Activated CD8-positive, alpha-beta memory T cell treated with anti-CD3 and anti-CD28 coated beads, Interleukin-2, amount 50 U/mL, for 48 hours (primary cell): ENCODE data around the gene G3BP1.
"Not testable (repeated sequence)": the region's sequence is repeated elsewhere in the genome, so short reads cannot be mapped to it uniquely, and the experiment has no call there.

Experiments
- DNase-seq: peaks from one replicate; pipeline ENCODE4 v3.0.0-alpha.2; 2020

Gene G3BP1

GRCh38 chr5:151771259-151772028, at the start of gene G3BP1:
TSS of gene G3BP1 (plus strand) at chr5:151771954. CDS start at chr5:151786621, 14,667 bp downstream.
- peak; percentile 96 for DNase-seq

DNA sequence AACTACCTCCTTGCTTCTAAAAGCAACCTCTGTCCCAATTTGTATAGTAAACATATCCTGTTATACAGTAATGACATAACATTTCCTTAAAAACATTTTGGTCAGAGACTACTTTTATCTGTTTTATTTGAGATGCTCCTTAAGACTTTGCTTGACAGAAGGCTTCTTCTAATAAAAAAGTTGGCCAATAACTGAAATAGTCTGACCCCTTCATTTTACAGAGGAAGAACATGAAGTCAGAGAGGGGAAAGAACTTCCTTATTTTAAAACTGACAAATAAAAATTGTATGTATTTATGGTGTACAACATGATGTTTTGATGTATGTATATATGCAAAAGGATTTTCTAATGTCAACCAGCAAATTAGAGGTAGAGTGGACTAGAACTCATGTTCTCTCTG, 49.2 kb upstream of the G3BP1 start:
- no peak for DNase-seq

DNA sequence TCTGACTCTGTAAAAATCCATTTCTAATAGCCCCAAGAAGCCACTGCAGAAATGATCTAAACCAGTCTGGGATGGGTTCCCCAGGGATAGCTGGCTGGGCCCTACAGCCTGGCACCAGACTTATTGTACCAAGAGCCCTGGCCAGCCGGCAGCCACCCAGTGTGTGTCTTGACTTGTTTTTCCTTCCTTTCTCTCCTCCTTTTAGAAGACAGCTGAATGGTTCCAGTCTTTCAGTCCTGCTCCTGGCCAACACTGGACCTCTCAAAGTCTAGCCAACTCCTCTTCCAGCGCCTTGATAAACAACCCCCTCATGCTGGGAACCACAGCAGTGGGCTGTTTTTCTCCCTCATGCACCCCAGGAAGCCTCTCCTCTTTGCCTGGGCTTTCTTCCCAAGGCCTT, 47.4 kb upstream of the G3BP1 start:
- no peak for DNase-seq

DNA sequence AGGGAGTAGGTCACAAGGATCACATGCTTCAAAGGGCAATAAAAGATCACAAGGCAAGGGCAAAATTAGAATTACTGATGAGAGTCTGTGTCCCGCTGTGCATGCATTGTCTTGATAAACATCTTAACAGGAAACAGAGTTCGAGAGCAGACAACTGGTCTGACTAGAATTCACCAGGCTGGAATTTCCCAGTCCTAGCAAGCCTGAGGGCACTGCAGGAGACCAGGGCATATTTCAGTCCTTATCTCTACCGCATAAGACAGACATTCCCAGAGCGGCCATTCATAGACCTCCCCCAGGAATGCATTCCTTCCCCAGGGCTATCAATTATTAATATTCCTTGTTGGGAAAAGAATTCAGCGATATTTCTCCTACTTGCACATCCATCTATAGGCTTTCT, 42.2 kb upstream of the G3BP1 start:
- not testable (repeated sequence) for DNase-seq

GRCh38 chr5:151730381-151730780, 41.4 kb upstream of the G3BP1 start:
- no peak for DNase-seq

DNA sequence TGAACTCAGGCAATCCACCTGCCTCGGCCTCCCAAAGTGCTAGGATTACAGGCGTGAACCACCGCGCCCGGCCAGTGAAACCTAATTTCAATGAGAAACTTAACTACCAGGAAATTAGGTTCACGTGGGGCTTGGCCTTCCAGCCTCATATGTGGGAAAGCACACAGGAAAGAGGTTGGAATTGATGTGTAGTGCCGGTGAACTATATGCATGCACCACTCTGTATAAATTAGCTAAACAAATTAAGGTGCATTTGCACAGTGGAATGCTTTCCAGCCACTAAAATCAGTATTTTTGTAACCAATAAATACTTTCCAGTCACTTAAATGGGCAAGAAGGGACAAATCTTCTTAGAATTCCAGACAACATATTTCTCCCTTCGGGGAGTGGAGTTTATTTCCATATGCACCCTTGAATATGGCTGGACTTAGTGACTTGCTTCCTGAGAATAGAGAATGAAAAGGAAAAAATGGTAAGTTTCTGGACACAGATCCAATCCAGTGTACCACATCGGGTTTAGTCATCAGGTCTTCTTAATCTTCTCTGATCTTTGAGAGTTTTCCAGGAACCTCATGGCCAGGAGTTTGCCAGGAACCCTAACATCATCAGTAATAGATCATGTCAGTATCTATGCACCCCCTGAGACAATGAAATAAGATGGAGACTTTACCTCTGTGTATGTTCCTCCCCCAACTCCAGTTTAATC, 38.2 kb upstream of the G3BP1 start:
- no peak for DNase-seq

DNA sequence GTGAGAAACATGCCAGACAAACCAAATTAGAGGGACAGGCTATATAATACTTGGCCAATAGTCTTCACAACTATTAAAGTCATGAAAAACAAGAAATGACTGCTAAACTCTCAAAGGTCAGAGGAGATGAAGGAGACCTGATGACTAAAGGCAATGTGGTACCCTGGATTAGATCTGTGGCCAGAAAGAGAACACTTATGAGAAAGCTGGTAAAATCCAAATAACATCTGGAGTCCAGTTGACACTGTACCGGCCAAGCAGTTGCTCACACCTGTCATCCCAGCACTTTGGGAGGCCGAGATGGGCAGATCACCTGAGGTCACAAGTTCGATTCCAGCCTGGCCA, 37.7 kb upstream of the G3BP1 start:
- no peak for DNase-seq

DNA sequence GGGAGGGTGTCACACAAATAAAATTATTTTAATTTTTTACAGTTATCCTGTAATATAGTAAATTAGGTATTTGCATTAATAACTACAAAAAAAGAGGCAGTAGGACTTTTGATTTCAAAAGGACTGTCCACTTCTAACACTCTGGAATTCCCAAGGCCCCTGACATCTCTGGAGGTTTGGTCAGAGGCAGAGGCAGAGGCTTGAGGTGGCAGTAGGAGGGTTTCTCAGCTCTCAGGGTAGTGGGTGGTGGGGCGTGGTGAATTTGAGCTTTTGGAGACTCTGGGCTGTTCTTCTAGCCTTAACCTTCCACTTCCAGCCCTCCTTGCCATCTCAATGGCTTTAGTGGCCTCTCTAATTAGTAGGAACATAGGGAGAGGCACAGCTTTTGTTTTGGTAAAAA, 36.1 kb upstream of the G3BP1 start:
- no peak for DNase-seq

GRCh38 chr5:151737431-151737830, 34.3 kb upstream of the G3BP1 start:
- no peak for DNase-seq

- no peak for DNase-seq
Measured at GRCh38 chr5:151738125-151738848, 33.5 kb upstream of the G3BP1 start.

DNA sequence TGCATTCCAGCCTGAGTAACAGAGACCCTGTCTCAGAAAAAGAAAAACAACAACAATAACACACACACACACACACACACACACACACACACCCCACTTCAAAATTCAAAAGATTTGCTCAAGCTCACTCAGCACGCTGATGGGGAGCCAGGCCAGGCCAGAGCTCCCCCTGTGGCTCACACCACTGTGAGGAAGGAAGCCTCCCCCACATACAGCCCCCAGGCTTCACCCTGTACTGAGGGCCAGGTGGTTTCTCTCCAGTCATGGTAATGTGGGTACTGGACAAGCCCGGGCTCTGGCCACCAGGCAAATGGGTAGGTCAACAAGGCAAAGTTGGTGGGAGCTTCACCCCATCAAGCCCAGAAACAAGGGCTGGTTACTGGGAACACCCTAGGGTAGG, 32.4 kb upstream of the G3BP1 start:
- DNase-seq: no peak

- no peak for DNase-seq
Measured at GRCh38 chr5:151739939-151740335, 31.8 kb upstream of the G3BP1 start.

DNA sequence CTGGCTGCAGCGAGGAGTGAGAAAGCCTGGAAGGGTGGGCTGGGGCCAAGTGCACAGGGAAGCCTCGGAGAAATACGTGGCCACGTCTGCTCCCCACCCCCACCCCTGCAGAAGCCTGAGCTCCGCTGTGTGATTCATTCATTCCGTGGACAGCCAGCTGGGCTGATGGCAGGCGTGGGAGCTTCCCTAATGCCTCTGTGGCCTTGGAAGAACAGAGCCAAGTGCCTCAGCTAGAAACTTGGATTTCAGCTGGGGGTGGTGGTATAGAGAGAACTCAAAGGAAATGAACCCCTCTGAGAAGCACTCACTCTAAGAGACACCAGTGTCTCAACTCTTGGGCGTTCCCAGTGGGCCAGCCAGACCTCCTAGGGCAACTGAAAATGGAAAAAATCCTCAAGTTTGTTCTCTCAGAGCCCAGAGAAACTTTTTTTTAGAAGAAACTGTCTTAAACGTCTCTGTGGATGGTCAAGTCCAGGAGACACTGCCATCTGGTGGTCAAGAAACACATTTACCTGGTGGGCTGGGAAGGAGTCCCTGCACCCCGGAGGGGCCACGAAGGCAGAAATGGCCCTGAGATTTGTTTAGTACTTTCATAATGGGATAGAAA, 31.3 kb upstream of the G3BP1 start:
- DNase-seq: no peak

GRCh38 chr5:151740958-151741373, 30.8 kb upstream of the G3BP1 start:
- no peak for DNase-seq

GRCh38 chr5:151741678-151742423, 29.9 kb upstream of the G3BP1 start:
- DNase-seq: no peak

DNA sequence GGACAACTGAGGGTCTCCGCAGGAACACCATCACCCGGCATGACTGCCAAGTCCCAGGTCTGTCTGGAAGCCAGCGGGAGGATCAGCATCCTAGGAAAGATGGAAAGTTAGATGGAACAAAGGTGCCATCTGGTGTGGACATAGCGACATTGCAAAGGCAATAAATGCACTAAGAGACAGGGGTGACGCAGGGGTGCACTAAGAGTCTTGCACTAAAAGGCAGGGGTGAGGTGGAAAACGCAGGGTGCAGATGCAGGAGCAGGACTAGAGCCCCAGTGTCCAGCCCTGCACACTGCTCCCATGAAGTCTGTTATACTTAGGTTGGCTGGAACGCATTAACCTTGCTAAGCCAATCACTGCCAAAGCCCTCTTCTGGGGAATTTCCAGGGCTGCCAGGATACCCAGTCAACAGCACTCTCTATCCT, 28.9 kb upstream of the G3BP1 start:
- no peak for DNase-seq

DNA sequence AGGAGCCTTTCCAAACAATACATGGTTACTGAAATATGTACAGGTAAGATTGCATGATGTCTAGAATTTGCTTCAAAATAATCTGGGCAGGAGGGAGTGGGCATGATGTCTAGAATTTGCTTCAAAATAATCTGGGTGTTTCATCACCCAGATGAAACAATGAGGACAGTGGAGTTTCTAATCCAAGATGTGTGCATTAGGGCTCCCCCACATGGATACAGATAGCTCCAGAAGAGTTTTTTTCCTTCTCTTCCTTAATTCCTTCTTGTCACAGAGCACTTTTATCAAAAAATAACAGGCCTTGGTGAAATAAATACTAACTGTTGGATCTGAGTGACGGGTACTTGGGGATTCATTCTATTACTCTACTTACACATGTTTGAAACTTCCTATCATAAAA, 28.2 kb upstream of the G3BP1 start:
- DNase-seq: no peak

DNA sequence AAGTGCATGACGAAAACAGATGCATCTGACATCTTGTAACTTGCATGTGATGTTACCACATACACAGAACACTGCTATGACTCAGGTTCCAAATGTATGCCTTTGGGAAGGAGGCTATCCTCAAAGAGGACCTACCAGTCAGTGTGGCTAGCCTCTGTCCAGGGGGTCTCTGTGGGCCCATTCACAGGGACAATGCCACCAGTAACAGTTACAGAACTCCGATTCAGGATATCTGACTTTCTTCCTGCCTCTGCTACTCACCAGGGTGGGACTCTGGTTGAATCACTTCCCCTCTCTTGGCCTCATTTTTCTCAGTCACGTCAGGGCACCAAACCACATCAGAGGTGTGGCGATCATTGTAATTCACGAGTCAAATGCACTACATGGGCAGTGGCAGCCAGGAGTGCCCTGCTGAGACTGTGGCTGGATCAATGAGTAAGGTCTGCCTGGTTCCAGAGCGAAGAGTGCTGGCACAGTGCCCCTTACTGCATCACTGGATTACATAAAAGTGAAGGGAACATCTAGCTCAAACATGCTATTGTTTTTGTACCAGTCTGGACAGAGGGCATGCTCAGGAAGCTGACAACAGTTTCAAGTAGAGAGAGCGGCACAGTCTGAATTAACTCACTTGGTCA, 26.6 kb upstream of the G3BP1 start:
- peak; percentile 60 for DNase-seq

DNA sequence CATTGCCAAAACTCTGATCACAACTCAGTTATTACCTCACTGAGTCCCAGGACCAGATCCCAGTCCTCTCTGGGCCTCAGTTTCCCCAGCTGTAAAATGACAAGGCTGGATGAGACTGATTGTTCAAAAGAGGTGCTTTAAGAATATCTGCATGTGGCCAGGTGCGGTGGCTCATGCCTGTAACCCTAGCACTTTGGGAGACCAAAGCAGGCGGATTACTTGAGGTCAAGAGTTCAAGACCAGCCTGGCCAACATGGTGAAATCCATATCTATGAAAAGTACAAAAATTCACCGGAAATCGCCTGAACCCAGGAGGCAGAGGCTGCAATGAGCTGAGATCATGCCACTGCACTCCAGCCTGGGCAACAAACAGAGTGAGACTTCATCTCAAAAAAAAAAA, 21.6 kb upstream of the G3BP1 start:
- no peak for DNase-seq

GRCh38 chr5:151751091-151751490, 20.7 kb upstream of the G3BP1 start:
- DNase-seq: no peak

DNA sequence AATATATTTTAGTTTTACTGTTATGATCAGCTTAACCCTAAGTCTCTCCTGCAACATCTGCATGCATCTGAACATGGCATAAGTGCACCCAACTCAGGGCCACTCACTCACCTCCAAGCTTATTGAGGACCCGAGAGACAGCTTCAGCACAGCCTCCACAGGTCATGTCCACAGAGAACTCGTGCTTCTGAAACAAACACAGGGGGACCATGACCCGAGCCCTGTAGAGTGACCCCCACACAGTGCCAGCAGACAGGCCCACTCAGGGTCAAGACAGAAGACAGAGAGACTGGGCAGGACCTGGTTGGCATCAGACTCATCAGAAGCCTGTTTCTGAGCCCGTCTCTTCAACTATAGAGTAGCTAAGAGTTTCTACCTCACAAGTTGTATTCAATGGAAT, 20.2 kb upstream of the G3BP1 start:
- no peak for DNase-seq

GRCh38 chr5:151755383-151755782, 16.4 kb upstream of the G3BP1 start:
- no peak for DNase-seq
